GM18517 (cell line): ENCODE data around the gene ITGA8.

ENCODE experiments used
- ATAC-seq: cut with Tn5 transposase; IDR thresholded peaks from one replicate; pipeline ENCODE4 v1.9.1; 2021; ENCODE audit warnings: mild to moderate bottlenecking, moderate library complexity; ENCODE audit not compliant: unreplicated experiment

The ITGA8 gene

GRCh38 chr10:15737656-15738055, 17.9 kb upstream of the ITGA8 start:
- ATAC-seq = no peak

- ATAC-seq = no peak
Measured at GRCh38 chr10:15735763-15736162, 16.0 kb upstream of the ITGA8 start.

- ATAC-seq = no peak
Measured at GRCh38 chr10:15730341-15730740, 10.6 kb upstream of the ITGA8 start.

- no peak for ATAC-seq
Measured at GRCh38 chr10:15729890-15730289, 10.2 kb upstream of the ITGA8 start.

- ATAC-seq = no peak
Measured at GRCh38 chr10:15726042-15726441, 6.3 kb upstream of the ITGA8 start.

GRCh38 chr10:15725603-15726002, 5.9 kb upstream of the ITGA8 start:
- no peak for ATAC-seq

GRCh38 chr10:15724683-15725082, 5.0 kb upstream of the ITGA8 start:
- ATAC-seq = no peak

- no peak for ATAC-seq
Measured at GRCh38 chr10:15723803-15724202, 4.1 kb upstream of the ITGA8 start.

- no peak for ATAC-seq
Measured at GRCh38 chr10:15720635-15721287, 1.0 kb upstream of the ITGA8 start.

GRCh38 chr10:15719049-15719898, 448 bp downstream of the ITGA8 start:
- no peak for ATAC-seq

- ATAC-seq = no peak
Measured at GRCh38 chr10:15718694-15719048, 1.1 kb downstream of the ITGA8 start.

- ATAC-seq = no peak
Measured at GRCh38 chr10:15715619-15716227, 4.0 kb downstream of the ITGA8 start.

- ATAC-seq = no peak
Measured at GRCh38 chr10:15714847-15715246, 4.9 kb downstream of the ITGA8 start.

GRCh38 chr10:15712883-15713282, 6.8 kb downstream of the ITGA8 start:
- ATAC-seq = no peak

- no peak for ATAC-seq
Measured at GRCh38 chr10:15710455-15710854, 9.3 kb downstream of the ITGA8 start.

GRCh38 chr10:15705298-15705697, 14.4 kb downstream of the ITGA8 start:
- no peak for ATAC-seq

GRCh38 chr10:15704581-15704968, 15.1 kb downstream of the ITGA8 start:
- ATAC-seq = no peak

- ATAC-seq = no peak
Measured at GRCh38 chr10:15703944-15704580, 15.7 kb downstream of the ITGA8 start.

- no peak for ATAC-seq
Measured at GRCh38 chr10:15703151-15703880, 16.4 kb downstream of the ITGA8 start.

GRCh38 chr10:15700078-15700674, 19.5 kb downstream of the ITGA8 start:
- ATAC-seq = no peak

- ATAC-seq = no peak
Measured at GRCh38 chr10:15695852-15696251, 23.9 kb downstream of the ITGA8 start.
